Tracheal epithelial cell (primary cell): ENCODE data around the gene MEGF11. TPM values are rescaled to one million over a fixed set of nuclear protein-coding genes. Genes with fewer than 3 reads are reported as not detected.

Experiments
- total RNA-seq: library from RNA; depleted of rRNA; stranded (reverse); fragments of >200 nt; gene quantifications from 2 replicates; pipeline ENCODE4 v1.2.1, GENCODE V29; 2014

The MEGF11 gene
- under 0.01 TPM in 1 of 2 replicates, not detected in the other for total RNA-seq

GRCh38 chr15:66253418-66254088, at the start of gene MEGF11:
MEGF11 (minus strand) TSS chr15:66253750; CDS start chr15:66128403, 125,347 bp downstream.

GRCh38 chr15:66293419-66294156, 40.0 kb upstream of the MEGF11 start, which contains the start of gene DIS3L:
DIS3L (plus strand) TSS chr15:66293568; CDS start chr15:66293597, 29 bp downstream.

GRCh38 chr15:65869126-65869953, 384.2 kb downstream of the MEGF11 start, which contains the start of gene RAB11A:
RAB11A (plus strand) TSS chr15:65869491; CDS start chr15:65869586, 95 bp downstream.

Other genes starting within 250 kb of the MEGF11 start
- 15.2 and 17.7 TPM in 2 replicates for gene DIS3L, start 39.8 kb upstream of the MEGF11 start, total RNA-seq
- gene TIPIN, start 102.9 kb upstream of the MEGF11 start, total RNA-seq, result 7.5 and 12.4 TPM in 2 replicates
- gene MAP2K1, start 133.2 kb upstream of the MEGF11 start, total RNA-seq, result 68.8 and 71.8 TPM in 2 replicates
- gene SNAPC5, start 244.0 kb upstream of the MEGF11 start, total RNA-seq, result 22.2 and 31.1 TPM in 2 replicates